ENCODE data around the gene UBE2H. TPM values are rescaled to one million over a fixed set of nuclear protein-coding genes. Genes with fewer than 3 reads are reported as not detected.

The UBE2H gene
- total and polyA plus RNA-seq, 2 of the 4 experiments (the other 2 are of a cell fraction): 34.6 to 49.4 TPM

DNA sequence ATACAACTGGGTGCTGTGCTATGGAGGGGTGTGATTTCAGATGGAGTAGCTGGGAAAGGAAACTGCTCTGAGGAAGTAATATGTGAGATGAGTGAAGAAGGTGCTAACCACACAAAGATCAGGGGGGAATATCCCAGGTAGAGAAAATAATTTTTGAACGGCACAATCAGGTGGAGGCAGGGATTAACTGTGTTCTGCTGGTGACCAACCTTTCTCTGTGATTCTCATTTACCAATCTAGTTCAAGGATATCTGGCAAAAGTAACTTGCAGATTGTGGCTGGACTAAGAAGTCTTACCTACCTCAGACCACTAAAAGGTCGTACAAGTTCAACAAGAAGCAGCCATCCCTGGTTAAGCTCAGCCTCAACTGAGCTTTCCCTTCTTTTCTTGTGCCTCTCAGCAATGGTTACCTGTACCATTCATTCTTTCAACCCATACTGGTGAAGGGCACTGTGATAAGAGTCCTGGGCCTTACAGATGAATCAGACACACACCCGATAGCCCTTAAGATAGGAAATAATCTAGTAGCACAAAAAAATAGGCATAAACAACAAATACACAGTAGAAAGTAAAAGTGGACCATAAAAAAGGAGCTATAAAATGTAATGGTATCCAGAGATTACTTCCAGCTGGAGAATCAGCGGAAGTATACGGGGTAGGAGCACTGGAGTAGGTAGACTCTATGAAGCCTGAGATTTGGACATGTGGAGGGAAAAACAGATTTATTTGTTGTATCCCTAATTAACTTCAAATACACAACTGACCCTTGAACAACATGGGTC is 96.6 kb downstream of the UBE2H start (continued):
- TF ChIP-seq CHD1 (IDR thresholded peaks at IDR 0.05; ENCODE audit: low read depth, low read length) (no peak), BHLHE40 (IDR thresholded peaks at IDR 0.05; ENCODE audit: low read depth, low read length) (no peak)

DNA sequence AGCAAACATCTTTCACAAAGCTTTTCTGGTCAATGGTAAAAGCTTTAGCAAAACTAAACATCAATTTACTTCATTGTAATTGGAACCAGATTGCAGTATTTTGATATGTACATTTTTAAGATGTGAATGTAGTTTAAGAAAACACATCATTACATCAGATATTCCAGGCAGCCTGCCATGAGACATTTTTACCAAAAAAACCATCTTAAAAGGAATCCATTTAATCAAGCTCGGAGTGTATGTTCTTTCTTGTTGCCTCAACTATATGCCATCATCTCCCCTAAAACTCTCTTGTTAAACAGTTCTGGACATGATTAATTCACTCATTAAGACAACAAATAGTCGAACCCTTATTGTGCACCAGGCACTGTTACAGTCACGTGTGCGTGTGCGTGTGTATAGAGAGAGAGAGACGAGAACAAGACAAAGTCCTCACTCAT is 97.5 kb downstream of the UBE2H start:
- BruUV-seq (replicated peaks): no TSS peak
- H2AFZ ChIP-seq (replicated peaks; ENCODE audit: low read length, poor library complexity): no peak overlapping the region
- H3K9me1 ChIP-seq (ENCODE audit: insufficient read depth, low read length): peaks cover 15% of the 10 kb centered on the region
- H2BK20ac ChIP-seq (ENCODE audit: low read depth, low read length): peak overlapping the region; percentile 93
- peaks cover 10% of the 10 kb centered on the region; the same call in 1 of the 2 replicates for H4K20me1 ChIP-seq (ENCODE audit: insufficient read depth, low read length)
- intact Hi-C loops (cut with micrococcal nuclease): loop anchor here (5.0 kb wide), 1 partner anchor 97 kb away; the partner anchor contains the start of gene UBE2H
- peak overlapping the region; percentile 23; the same call in 1 of the 2 replicates for H3K56ac ChIP-seq (ENCODE audit: extremely low read depth, insufficient read depth, low read length)
- H2AK5ac ChIP-seq (ENCODE audit: low read depth, low read length): peak overlapping the region; percentile 91; the same call in 1 of the 2 replicates
- dilution Hi-C loops (cut with HindIII; ENCODE audit: low sequenced_read_pairs, unreplicated experiment): no loop called here
- H3K14ac ChIP-seq (replicated peaks; ENCODE audit: low read depth, low read length): peak overlapping the region; percentile 63; the same call in 1 of the 2 replicates
- no peaks in the 10 kb centered on the region for H3K27me3 ChIP-seq (ENCODE audit: control insufficient read depth, insufficient read depth, low read length)
- H3K36me3 ChIP-seq (ENCODE audit: control insufficient read depth, insufficient read depth, low read length): peaks cover 12% of the 10 kb centered on the region
- H4K5ac ChIP-seq (ENCODE audit: low read depth, low read length): peak overlapping the region; percentile 35
- ChIA-PET CTCF (interaction anchor here (0.7 to 1.5 kb wide), 2 partner anchors 30 to 156 kb away, joined by 3 to 6 read pairs; no protein-coding TSS in a partner anchor), POLR2A (ENCODE audit: unreplicated experiment) (no interaction called here)
- H3K4me2 ChIP-seq (ENCODE audit: low read depth, low read length): peak overlapping the region; percentile 57; the same call in 1 of the 2 replicates
- H3K79me1 ChIP-seq (ENCODE audit: low read depth in 1 of 2, low read length in 2 of 2): peaks cover 21 to 55% of the 10 kb centered on the region in 2 experiments
- H3K18ac ChIP-seq (ENCODE audit: low read depth, low read length): peak overlapping the region; percentile 63
- H3K9me3 ChIP-seq (ENCODE audit: control insufficient read depth, insufficient read depth, low read length): no peaks in the 10 kb centered on the region
- peak overlapping the region; percentile 98 for H2BK120ac ChIP-seq (ENCODE audit: low read depth, low read length)
- H3K9ac ChIP-seq (ENCODE audit: low read depth, low read length): no peak overlapping the region
- peak overlapping the region; percentile 97 for H3K27ac ChIP-seq (ENCODE audit: insufficient read depth, low read length)
- H4K91ac ChIP-seq (ENCODE audit: insufficient read depth, low read depth, low read length): peak overlapping the region; percentile 90
- H2BK5ac ChIP-seq (ENCODE audit: low read depth, low read length, poor library complexity, severe bottlenecking): peak overlapping the region; percentile 99
- peak; percentile 98 for DNase-seq
- H3K4me3 ChIP-seq (ENCODE audit: insufficient read depth, low read depth, low read length): no peak overlapping the region
- in situ Hi-C loops (cut with MboI; ENCODE audit: low sequenced_read_pairs): no loop called here
- H2BK15ac ChIP-seq (ENCODE audit: low read depth, low read length): peak overlapping the region; percentile 74; the same call in 2 of the 3 replicates
- ATAC-seq (ENCODE audit: low read depth): peak; percentile 73
- no CpG with 5 or more reads among the region's 6 CpGs for WGBS, 2 experiments (ENCODE audit: extremely low coverage in 2 of 2, insufficient read length in 1 of 2)
- peaks cover 18% of the 10 kb centered on the region for H3K4me1 ChIP-seq (ENCODE audit: control insufficient read depth, insufficient read depth, low read length)
- H2AK9ac ChIP-seq (replicated peaks; ENCODE audit: low read depth, low read length, poor library complexity): no peak overlapping the region
- peak overlapping the region; percentile 92 for H3K4ac ChIP-seq (ENCODE audit: low read depth, low read length)
- H3K23ac ChIP-seq (ENCODE audit: low read depth, low read length): peak overlapping the region; percentile 85
- H4K8ac ChIP-seq (ENCODE audit: low read depth in 2 of 2, low read length in 2 of 2): peak overlapping the region; percentile 11 to 74; a peak in 3 of 4 replicates
- TF ChIP-seq NFE2L2 (IDR thresholded peaks at IDR 0.05; ENCODE audit: low read depth, low read length): no peak
- no peak for TF ChIP-seq ELK1 (IDR thresholded peaks at IDR 0.05; ENCODE audit: borderline replicate concordance, low read depth, low read length)
- TF ChIP-seq CHD1 (IDR thresholded peaks at IDR 0.05; ENCODE audit: low read depth, low read length): no peak
- no peak for TF ChIP-seq MXI1 (IDR thresholded peaks at IDR 0.05; ENCODE audit: borderline replicate concordance, low read depth, low read length)
- TF ChIP-seq SMC3 (IDR thresholded peaks at IDR 0.05; ENCODE audit: low read depth, low read length): no peak
- TF ChIP-seq RCOR1 (IDR thresholded peaks at IDR 0.05; ENCODE audit: insufficient replicate concordance, low read length): no peak
- TF ChIP-seq POLR2A (IDR thresholded peaks at IDR 0.05; ENCODE audit: low read depth, low read length): no peak
- peak; percentile 88 for TF ChIP-seq USF2 (IDR thresholded peaks at IDR 0.05; ENCODE audit: low read depth, low read length)
- no peak for TF ChIP-seq RAD21 (IDR thresholded peaks at IDR 0.05; ENCODE audit: low read length)
- peak; percentile 50; the same call in 1 of the 2 replicates for TF ChIP-seq FOS (IDR thresholded peaks at IDR 0.05; ENCODE audit: low read depth, low read length)
- TF ChIP-seq MAFK (IDR thresholded peaks at IDR 0.05; ENCODE audit: low read depth, low read length): 0 out of 2 replicates have a peak, but pooled peaks have one; percentile 31
- peak; percentile 66 for TF ChIP-seq CEBPB (IDR thresholded peaks at IDR 0.05; ENCODE audit: low read depth, low read length)
- peak; percentile 85 for TF ChIP-seq BHLHE40 (IDR thresholded peaks at IDR 0.05; ENCODE audit: low read depth, low read length)

All from IMR-90 (cell line).